Measurements from ENCODE around the gene NR6A1.
A peak's percentile ranks its signal among the peaks of the same experiment; 100 is the strongest.

NR6A1 gene

DNA sequence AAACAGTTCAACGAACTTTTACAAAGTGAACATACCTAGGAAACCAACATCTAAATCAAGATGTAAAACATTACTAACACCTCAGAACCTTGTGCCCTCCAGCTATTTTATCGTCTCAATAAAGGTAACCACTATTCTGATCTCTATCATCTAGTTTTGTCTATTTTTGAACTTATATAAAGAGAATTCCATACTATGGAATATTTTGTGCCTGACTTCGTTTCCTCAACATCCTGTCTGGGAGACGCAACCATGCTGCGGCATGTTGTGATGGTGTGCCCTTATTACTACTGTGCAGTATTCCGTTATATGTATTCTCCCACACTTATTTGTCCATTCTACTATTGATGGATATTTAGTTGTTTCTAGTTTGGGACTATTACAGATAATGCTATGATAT, 99.2 kb downstream of the NR6A1 start:
- FAIRE-seq (no peak), DNase-seq (ENCODE audit: insufficient read length) (no peak)
- TF ChIP-seq POLR2A (IDR thresholded peaks at IDR 0.05; ENCODE audit: low read depth, low read length) (no peak), TAF1 (IDR thresholded peaks at IDR 0.05; ENCODE audit: borderline replicate concordance, low read depth, low read length) (no peak), POLR2AphosphoS5 (IDR thresholded peaks at IDR 0.05; ENCODE audit: low read depth, low read length) (no peak)

DNA sequence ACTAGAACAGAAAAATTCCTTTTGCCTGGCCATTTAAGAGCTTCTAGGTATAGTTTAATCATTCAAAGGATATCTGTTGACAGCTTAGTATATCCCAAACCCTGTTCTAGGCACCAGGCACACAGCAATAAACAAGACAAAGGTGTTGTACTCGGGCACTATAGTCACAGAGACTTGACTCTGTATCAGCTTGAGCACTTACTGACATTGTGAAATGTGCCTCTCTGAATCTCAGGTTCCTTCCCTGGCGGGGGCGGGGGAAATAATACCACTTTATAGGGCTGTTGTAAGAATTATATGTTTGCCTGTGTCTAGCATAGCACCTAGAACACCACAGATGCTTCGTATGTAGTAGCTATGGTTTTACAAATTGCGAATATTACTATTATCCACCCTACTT, 104.5 kb downstream of the NR6A1 start:
- DNase-seq (ENCODE audit: insufficient read length) (no peak), FAIRE-seq (no peak)
- no peak for TF ChIP-seq TAF1 (IDR thresholded peaks at IDR 0.05; ENCODE audit: borderline replicate concordance, low read depth, low read length)
- TF ChIP-seq POLR2AphosphoS5 (IDR thresholded peaks at IDR 0.05; ENCODE audit: low read depth, low read length), result no peak
- TF ChIP-seq POLR2A (IDR thresholded peaks at IDR 0.05; ENCODE audit: low read depth, low read length), result no peak

DNA sequence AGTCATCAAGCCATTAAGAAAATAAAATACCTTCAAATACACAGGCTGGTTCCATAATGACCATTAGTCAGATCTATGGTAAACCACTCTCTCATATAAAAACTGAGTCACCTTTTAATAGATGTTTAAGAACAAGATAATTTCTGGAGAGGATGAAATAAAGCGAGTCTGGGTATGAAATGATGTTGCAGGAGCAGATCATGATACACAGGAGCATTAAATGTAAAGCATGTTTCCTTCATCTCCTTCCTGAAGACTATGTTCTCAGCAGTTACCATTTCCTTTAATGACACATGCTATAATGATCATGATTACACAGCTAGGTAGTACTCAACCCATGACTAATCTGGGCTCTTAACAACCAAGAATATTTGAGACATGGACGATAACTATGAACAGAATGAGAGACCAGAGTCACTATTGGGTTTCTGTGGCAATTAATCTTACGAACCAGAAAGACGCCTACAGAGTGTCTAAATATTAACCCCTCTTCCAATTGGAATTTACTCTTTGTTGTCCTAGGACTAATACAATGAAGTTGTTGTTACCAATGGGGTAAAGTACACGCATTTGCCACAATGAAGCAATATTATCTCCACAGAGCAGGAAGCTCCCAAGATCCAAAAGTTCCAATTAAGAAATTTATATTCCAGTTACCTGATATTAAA, 105.6 kb downstream of the NR6A1 start:
- no peak for TF ChIP-seq TAF1 (IDR thresholded peaks at IDR 0.05; ENCODE audit: borderline replicate concordance, low read depth, low read length)
- DNase-seq (ENCODE audit: insufficient read length), result no peak
- no peak for FAIRE-seq

DNA sequence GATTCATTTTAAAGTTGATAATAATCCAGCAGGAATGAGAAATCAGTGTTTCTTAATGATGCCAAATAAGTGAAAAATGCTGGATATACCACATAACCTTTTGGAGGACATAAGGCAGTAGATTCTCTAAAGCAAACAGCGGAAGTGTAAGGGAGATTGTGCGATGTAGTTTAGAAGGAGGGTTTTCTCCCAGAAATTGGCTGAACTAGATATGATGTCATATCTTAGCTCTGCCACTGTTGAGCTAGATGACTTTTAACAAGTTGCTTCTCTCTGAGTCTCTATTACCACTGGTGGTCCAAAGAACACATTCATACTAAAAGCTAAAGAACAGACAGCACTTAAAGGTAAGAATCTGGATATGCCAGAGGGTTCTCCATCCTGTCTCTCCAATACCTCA, 107.0 kb downstream of the NR6A1 start:
- TF ChIP-seq POLR2A (IDR thresholded peaks at IDR 0.05; ENCODE audit: low read depth, low read length) (no peak), POLR2AphosphoS5 (IDR thresholded peaks at IDR 0.05; ENCODE audit: low read depth, low read length) (no peak), TAF1 (IDR thresholded peaks at IDR 0.05; ENCODE audit: borderline replicate concordance, low read depth, low read length) (no peak)
- no peak for DNase-seq (ENCODE audit: insufficient read length)
- no peak for FAIRE-seq

DNA sequence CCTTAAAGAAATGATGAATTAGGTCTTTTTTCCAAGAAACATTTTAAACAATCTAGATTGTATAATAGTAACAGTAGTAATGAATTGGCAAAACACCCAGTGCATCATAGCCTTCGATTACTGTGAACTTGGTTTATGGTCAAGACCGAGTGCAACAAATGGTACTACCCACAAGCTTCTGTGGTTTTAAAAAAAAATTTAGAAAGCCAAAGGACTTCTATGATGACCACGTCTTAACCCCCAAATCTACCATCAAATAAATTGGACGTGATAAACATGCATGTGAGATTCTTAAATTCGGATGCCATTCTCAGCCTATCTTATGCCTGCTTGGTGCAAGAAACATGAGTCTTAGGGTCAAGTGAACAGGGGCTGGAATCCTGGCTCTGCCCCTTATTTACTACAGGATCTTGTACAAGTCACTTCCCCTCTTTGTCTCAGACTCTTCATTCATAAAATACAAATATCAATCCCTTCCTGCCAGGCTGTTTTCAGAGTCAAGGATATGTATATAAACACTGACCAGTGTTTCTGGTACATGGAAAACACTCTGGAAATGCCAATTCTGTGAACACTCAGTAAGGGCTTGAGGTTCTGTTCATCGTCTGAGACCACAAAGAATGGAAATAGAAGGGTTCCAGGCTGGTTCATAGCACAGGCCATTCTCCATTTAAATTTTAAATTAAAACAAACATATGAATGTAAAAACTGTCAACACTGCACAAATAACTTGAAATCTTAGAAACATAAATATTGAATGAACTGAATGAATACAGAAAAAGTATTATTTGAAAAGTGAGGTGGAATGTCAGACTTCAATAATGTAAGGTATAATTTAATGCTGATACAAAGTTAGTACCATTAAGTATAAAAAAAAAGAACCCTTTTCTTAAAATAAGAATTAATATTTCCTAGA, 107.8 kb downstream of the NR6A1 start:
- TF ChIP-seq TAF1 (IDR thresholded peaks at IDR 0.05; ENCODE audit: borderline replicate concordance, low read depth, low read length) (no peak), POLR2A (IDR thresholded peaks at IDR 0.05; ENCODE audit: low read depth, low read length) (no peak), POLR2AphosphoS5 (IDR thresholded peaks at IDR 0.05; ENCODE audit: low read depth, low read length) (no peak)
- FAIRE-seq (no peak), DNase-seq (ENCODE audit: insufficient read length) (no peak)

DNA sequence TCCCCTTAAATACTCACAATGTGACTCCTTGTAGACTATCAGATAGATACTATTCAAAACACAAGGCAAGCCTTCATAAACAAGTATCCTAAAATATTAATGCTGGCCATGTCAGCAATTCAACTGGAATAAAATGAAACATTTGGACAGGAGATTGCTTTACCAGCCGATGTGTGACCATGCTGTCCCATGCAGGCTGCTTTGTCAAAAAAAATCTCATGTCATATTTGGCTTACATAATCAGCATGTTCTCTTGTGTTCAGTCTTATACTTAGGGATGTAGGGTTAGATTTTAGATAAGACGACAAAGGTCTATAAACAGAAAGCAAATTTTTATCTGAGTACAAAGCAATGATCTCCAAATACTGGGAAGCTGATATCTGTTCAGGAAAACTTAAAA, 108.5 kb downstream of the NR6A1 start:
- FAIRE-seq (no peak), DNase-seq (ENCODE audit: insufficient read length) (no peak)
- TF ChIP-seq TAF1 (IDR thresholded peaks at IDR 0.05; ENCODE audit: borderline replicate concordance, low read depth, low read length) (no peak), POLR2A (IDR thresholded peaks at IDR 0.05; ENCODE audit: low read depth, low read length) (no peak), POLR2AphosphoS5 (IDR thresholded peaks at IDR 0.05; ENCODE audit: low read depth, low read length) (no peak)

DNA sequence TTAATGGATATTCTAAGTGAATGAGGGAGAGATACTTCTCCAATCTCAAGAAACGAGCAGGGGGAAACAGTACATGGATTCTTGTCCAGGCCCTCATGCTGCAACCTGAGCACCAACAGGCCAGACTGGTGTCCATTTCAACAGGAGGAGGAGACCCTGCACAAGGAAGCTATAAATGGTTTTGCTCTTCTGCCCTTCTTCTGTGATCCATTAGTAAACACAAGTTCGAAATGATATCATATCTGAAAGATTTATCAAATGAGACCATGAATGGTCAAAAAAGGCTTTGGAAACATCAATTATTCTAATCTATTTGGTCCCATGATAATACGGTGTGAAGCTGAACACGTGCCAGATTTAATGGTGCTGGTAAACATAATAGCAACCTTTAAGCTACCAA, 109.8 kb downstream of the NR6A1 start:
- no peak for FAIRE-seq
- no peak for DNase-seq (ENCODE audit: insufficient read length)
- no peak for TF ChIP-seq POLR2AphosphoS5 (IDR thresholded peaks at IDR 0.05; ENCODE audit: low read depth, low read length)
- no peak for TF ChIP-seq POLR2A (IDR thresholded peaks at IDR 0.05; ENCODE audit: low read depth, low read length)
- TF ChIP-seq TAF1 (IDR thresholded peaks at IDR 0.05; ENCODE audit: borderline replicate concordance, low read depth, low read length), result no peak

DNA sequence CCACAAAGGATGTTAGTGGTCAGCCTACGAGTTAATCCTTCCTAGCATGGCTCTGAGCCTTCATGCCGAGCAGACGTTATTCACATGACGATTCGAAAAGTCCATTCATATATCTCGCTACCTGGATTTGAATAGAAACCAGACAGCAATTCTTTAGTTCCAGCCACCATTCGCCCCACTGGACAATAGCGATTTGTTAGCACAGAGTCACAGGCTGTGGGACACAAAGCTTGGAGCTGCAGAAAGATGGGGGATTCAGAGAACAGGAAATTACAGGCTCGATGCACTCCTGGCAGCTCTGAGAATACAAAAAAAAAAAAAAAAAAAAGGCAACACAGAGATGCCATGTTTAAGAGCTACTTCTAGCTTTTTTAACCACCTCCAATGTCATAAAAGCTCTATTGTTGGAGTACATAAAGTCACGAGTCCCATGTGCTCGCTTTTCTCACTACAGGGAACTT, 110.7 kb downstream of the NR6A1 start:
- FAIRE-seq (no peak), DNase-seq (ENCODE audit: insufficient read length) (no peak)
- TF ChIP-seq TAF1 (IDR thresholded peaks at IDR 0.05; ENCODE audit: borderline replicate concordance, low read depth, low read length) (no peak), POLR2AphosphoS5 (IDR thresholded peaks at IDR 0.05; ENCODE audit: low read depth, low read length) (no peak), POLR2A (IDR thresholded peaks at IDR 0.05; ENCODE audit: low read depth, low read length) (no peak)

DNA sequence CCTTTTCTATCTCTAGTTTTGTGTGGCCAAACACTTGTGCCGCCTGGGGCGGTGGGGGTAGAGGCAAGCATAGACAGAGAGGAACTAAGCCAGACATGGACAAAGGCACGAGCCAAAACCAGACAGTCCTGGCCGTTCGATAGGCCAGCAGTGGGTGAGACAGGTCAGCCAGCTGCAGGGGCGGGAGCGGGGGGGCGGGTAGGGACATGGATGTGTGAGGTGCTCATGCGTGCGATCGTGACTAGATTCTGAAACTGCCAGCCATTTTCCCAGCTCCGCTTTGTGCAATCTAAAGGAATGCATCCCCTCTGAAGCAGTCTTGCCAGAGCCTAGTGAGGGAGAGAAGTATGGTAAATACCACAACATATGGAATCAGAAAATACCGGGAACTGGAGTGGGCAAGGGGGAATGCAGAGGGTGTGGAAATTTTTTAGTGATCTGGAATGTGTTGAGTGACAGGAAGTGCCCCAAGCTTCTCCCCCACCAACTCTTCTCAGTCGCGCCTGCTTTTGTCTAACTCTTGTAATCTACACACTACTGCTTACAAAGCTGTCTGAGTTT, 111.9 kb downstream of the NR6A1 start:
- TF ChIP-seq POLR2AphosphoS5 (IDR thresholded peaks at IDR 0.05; ENCODE audit: low read depth, low read length) (peak; percentile 52; the same call in 1 of the 2 replicates), POLR2A (IDR thresholded peaks at IDR 0.05; ENCODE audit: low read depth, low read length) (peak; percentile 68), TAF1 (IDR thresholded peaks at IDR 0.05; ENCODE audit: borderline replicate concordance, low read depth, low read length) (0 out of 2 replicates have a peak, but pooled peaks have one; percentile 63)
- DNase-seq (ENCODE audit: insufficient read length) (peak; percentile 15), FAIRE-seq (peak; percentile 87)

DNA sequence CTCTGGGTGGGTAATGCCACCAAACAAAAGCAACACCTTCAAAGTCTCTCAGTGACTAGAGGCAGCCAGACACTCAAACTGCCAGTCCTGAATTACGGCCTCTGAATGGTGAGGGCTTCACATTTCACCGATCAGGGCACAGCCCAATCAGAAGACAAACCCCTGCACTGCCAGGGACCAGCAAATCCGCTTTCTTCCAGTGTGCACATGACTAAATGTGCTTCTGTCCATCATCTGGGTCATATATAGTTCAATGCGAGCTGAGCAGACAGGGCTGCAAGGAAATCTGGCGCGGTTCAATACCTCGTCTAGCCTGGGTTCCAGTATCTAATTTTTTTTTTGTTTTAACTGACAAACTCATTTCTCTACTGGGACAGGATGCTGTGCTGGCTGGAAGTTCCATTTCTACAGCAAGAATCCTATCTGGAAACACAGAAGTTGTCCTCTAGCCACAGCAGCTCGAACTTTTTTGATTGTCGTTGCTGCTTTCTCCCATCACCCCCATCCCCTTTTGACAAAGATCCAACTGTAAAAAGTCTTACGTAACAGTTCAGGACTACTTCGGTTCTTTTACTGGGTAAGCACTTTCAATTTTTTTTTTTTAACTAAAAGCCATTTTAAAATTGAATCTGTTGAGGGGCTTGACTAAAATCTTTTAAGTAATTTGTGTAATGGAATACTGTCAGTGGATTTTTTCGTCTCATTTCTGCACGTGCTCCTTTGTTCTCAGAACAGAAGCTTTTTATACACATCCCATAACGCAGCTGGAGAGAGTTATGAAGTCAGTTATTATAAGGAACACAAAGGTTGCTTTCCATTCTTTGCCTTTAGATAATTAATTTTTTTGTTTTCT, 112.7 kb downstream of the NR6A1 start:
- FAIRE-seq, result peak; percentile 77
- TF ChIP-seq POLR2AphosphoS5 (IDR thresholded peaks at IDR 0.05; ENCODE audit: low read depth, low read length) (no peak), POLR2A (IDR thresholded peaks at IDR 0.05; ENCODE audit: low read depth, low read length) (0 out of 2 replicates have a peak, but pooled peaks have one; percentile 34), TAF1 (IDR thresholded peaks at IDR 0.05; ENCODE audit: borderline replicate concordance, low read depth, low read length) (peak; percentile 52; the same call in 1 of the 2 replicates)
- peak; percentile 26 for DNase-seq (ENCODE audit: insufficient read length)

DNA sequence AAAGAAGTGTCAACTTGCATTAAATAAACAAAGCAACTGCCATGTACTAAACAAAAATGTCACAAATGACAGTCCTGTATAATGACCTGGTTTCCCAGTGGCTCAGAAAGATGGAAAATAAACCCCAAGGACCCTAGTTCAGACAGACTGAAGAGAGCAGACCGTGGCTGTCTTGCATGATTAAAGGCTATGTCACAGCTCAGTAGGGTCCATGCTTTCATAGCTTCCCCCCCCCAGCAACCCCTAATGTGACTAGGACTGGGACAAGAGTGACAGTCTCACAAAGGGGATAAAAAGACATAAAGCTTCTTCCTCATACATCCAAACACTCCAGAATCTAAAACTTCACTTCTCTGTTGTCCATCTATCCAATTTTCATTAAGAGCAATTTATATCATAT, 113.6 kb downstream of the NR6A1 start:
- no peak for TF ChIP-seq POLR2AphosphoS5 (IDR thresholded peaks at IDR 0.05; ENCODE audit: low read depth, low read length)
- FAIRE-seq (no peak), DNase-seq (ENCODE audit: insufficient read length) (no peak)

Data from GM12892 (cell line).